22Rv1 (cell line): ENCODE results near the gene USP5.

Experiments
- ZFX ChIP-seq: fragments of 450-650 bp; IDR thresholded peaks from 2 replicates; pipeline ENCODE4 v1.6.1; 2017; ENCODE audit warnings: antibody characterized with exemption, borderline replicate concordance
- TF ChIP-seq, protein P1 (sequence below): fragments of 450-650 bp; IDR thresholded peaks from 2 replicates; pipeline ENCODE4 v1.5.1; 2017; ENCODE audit warnings: mild to moderate bottlenecking

- TF ChIP-seq, protein P1, sequence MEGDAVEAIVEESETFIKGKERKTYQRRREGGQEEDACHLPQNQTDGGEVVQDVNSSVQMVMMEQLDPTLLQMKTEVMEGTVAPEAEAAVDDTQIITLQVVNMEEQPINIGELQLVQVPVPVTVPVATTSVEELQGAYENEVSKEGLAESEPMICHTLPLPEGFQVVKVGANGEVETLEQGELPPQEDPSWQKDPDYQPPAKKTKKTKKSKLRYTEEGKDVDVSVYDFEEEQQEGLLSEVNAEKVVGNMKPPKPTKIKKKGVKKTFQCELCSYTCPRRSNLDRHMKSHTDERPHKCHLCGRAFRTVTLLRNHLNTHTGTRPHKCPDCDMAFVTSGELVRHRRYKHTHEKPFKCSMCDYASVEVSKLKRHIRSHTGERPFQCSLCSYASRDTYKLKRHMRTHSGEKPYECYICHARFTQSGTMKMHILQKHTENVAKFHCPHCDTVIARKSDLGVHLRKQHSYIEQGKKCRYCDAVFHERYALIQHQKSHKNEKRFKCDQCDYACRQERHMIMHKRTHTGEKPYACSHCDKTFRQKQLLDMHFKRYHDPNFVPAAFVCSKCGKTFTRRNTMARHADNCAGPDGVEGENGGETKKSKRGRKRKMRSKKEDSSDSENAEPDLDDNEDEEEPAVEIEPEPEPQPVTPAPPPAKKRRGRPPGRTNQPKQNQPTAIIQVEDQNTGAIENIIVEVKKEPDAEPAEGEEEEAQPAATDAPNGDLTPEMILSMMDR: peak; percentile 21; the same call in 1 of the 2 replicates
- no peak for TF ChIP-seq ZFX
These were observed 62.4 kb downstream of the USP5 start, which contains the start of gene ENO2 for GRCh38 chr12:6914246-6914946.
